ENCODE measurements around the gene TMPRSS2.

TMPRSS2 gene

DNA sequence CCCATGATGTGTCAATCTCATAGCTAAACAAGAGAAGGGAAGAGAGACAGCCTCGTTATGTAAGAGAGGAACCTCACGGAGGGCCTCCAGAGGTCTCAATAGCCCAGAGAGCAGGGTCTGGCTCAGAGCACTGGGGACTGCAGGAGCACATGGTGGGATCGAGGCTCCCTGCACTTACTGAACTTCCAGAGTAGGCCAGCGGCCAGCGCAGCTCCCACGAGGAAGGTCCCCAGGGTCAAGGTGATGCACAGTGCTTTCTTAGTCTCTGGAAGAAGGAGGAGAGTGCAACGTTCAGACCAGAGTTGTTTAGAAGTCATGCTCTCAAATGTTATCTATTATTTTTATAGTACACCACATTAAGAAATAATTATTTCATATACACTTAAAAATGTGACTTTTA lies 18.6 kb downstream of the TMPRSS2 start:
- no peak overlapping the region for H3K4ac ChIP-seq (ENCODE audit: low read depth, low read length)
- no peaks in the 10 kb centered on the region for H3K79me1 ChIP-seq (ENCODE audit: low read length)
- H3K4me1 ChIP-seq (ENCODE audit: control insufficient read depth in 1 of 2, insufficient read depth in 2 of 2, low read length in 2 of 2), result no peaks in the 10 kb centered on the region
- H3K9me3 ChIP-seq (ENCODE audit: insufficient read depth, low read depth, low read length), result no peaks in the 10 kb centered on the region
- no peak overlapping the region for H3K4me2 ChIP-seq (ENCODE audit: low read length)
- no peak overlapping the region for H3K4me3 ChIP-seq (ENCODE audit: low read depth, low read length)
- no peak overlapping the region for H4K8ac ChIP-seq (ENCODE audit: low read depth, low read length)
- H4K12ac ChIP-seq (ENCODE audit: low read depth, low read length), result no peak overlapping the region
- no peak overlapping the region for H3K27ac ChIP-seq (ENCODE audit: low read depth, low read length)
- no peaks in the 10 kb centered on the region for H3K79me2 ChIP-seq (ENCODE audit: control insufficient read depth, insufficient read depth, low read length, poor library complexity)
- no peak overlapping the region for H2BK120ac ChIP-seq (ENCODE audit: insufficient read depth, low read length, poor library complexity)
- no peak overlapping the region for H3K9ac ChIP-seq (ENCODE audit: low read length)
- H2BK5ac ChIP-seq (ENCODE audit: low read depth, low read length, poor library complexity), result no peak overlapping the region
- H2AFZ ChIP-seq (ENCODE audit: insufficient read depth, low read length, poor library complexity), result no peak overlapping the region
- H3K14ac ChIP-seq (ENCODE audit: low read length), result no peak overlapping the region
- DNase-seq, result no peak
- no peak overlapping the region for H3K23ac ChIP-seq (ENCODE audit: low read length)
- no peak overlapping the region for H2AK5ac ChIP-seq (ENCODE audit: low read length)
- no peaks in the 10 kb centered on the region for H3K27me3 ChIP-seq (ENCODE audit: insufficient read depth, low read length)
- no peak overlapping the region for H4K91ac ChIP-seq (ENCODE audit: low read depth, low read length)
- H3K18ac ChIP-seq (ENCODE audit: low read length), result no peak overlapping the region
- H3K36me3 ChIP-seq (ENCODE audit: control insufficient read depth in 1 of 2, insufficient read depth in 2 of 2, low read length in 2 of 2), result no peaks in the 10 kb centered on the region
- no peak overlapping the region for H2BK12ac ChIP-seq (ENCODE audit: low read length)
- WGBS (ENCODE audit: extremely low coverage, insufficient coverage, insufficient read length), result no CpG with 5 or more reads among the region's 7 CpGs

DNA sequence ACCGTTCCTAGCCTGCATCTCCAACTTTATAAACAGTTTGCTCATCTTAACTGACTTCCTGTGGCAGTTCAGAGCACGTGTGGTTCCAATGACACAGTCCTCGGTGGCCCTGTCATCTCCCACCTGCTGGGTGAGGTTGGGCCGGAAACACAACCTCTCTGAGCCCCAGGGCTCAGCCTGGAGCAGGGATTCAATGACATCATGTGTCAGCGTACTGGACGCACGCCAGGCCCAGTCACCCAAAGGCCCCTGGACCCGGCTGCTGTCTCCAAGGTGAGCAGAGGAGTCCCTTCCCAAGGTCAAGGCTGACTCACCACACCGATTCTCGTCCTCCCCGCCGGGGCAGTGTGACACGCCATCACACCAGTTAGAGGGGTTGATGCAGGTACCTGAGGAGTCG lies 19.9 kb downstream of the TMPRSS2 start:
- WGBS (ENCODE audit: extremely low coverage, insufficient coverage, insufficient read length), result no CpG with 5 or more reads among the region's 14 CpGs
- Histone ChIP-seq H3K79me1 (ENCODE audit: low read length) (no peaks in the 10 kb centered on the region), H3K27ac (ENCODE audit: low read depth, low read length) (no peak overlapping the region), H2BK12ac (ENCODE audit: low read length) (no peak overlapping the region), H3K9me3 (ENCODE audit: insufficient read depth, low read depth, low read length) (no peaks in the 10 kb centered on the region), H3K4me1 (ENCODE audit: control insufficient read depth in 1 of 2, insufficient read depth in 2 of 2, low read length in 2 of 2) (no peaks in the 10 kb centered on the region), H4K8ac (ENCODE audit: low read depth, low read length) (no peak overlapping the region), H3K18ac (ENCODE audit: low read length) (no peak overlapping the region), H2AFZ (ENCODE audit: insufficient read depth, low read length, poor library complexity) (no peak overlapping the region), H3K4me2 (ENCODE audit: low read length) (no peak overlapping the region), H3K14ac (ENCODE audit: low read length) (no peak overlapping the region), H3K27me3 (ENCODE audit: insufficient read depth, low read length) (no peaks in the 10 kb centered on the region), H4K12ac (ENCODE audit: low read depth, low read length) (no peak overlapping the region), H2AK5ac (ENCODE audit: low read length) (no peak overlapping the region), H4K91ac (ENCODE audit: low read depth, low read length) (no peak overlapping the region), H2BK5ac (ENCODE audit: low read depth, low read length, poor library complexity) (no peak overlapping the region), H3K23ac (ENCODE audit: low read length) (no peak overlapping the region), H2BK120ac (ENCODE audit: insufficient read depth, low read length, poor library complexity) (no peak overlapping the region), H3K9ac (ENCODE audit: low read length) (no peak overlapping the region), H3K79me2 (ENCODE audit: control insufficient read depth, insufficient read depth, low read length, poor library complexity) (no peaks in the 10 kb centered on the region), H3K4ac (ENCODE audit: low read depth, low read length) (no peak overlapping the region), H3K36me3 (ENCODE audit: control insufficient read depth in 1 of 2, insufficient read depth in 2 of 2, low read length in 2 of 2) (no peaks in the 10 kb centered on the region), H3K4me3 (ENCODE audit: low read depth, low read length) (no peak overlapping the region)
- DNase-seq, result peak; percentile 94

DNA sequence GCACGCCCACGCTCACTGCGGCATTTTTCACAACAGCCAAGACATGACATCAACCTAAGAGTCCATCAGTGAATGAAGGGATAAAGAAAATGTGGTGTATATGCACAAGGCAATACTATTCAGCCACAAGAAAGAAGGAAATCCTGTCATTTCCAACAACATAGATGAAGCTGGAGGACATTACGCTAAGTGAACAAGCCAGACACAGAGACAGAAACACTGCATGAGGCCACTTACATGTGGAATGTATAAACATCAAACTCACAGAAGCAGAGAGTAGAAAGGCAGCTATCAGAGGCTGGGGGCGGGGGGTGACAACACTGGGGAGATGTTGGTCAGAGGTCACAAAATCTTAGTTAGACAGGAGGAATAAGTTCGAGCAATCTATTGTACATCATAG lies 20.9 kb downstream of the TMPRSS2 start:
- Histone ChIP-seq H3K27ac (ENCODE audit: low read depth, low read length) (no peak overlapping the region), H2BK5ac (ENCODE audit: low read depth, low read length, poor library complexity) (no peak overlapping the region), H3K14ac (ENCODE audit: low read length) (no peak overlapping the region), H3K4me1 (ENCODE audit: control insufficient read depth in 1 of 2, insufficient read depth in 2 of 2, low read length in 2 of 2) (no peaks in the 10 kb centered on the region), H2AFZ (ENCODE audit: insufficient read depth, low read length, poor library complexity) (no peak overlapping the region), H3K4me2 (ENCODE audit: low read length) (no peak overlapping the region), H4K12ac (ENCODE audit: low read depth, low read length) (no peak overlapping the region), H2BK12ac (ENCODE audit: low read length) (no peak overlapping the region), H3K4me3 (ENCODE audit: low read depth, low read length) (no peak overlapping the region), H3K79me2 (ENCODE audit: control insufficient read depth, insufficient read depth, low read length, poor library complexity) (no peaks in the 10 kb centered on the region), H4K8ac (ENCODE audit: low read depth, low read length) (no peak overlapping the region), H2AK5ac (ENCODE audit: low read length) (no peak overlapping the region), H3K27me3 (ENCODE audit: insufficient read depth, low read length) (no peaks in the 10 kb centered on the region), H3K9ac (ENCODE audit: low read length) (no peak overlapping the region), H3K36me3 (ENCODE audit: control insufficient read depth in 1 of 2, insufficient read depth in 2 of 2, low read length in 2 of 2) (no peaks in the 10 kb centered on the region), H3K23ac (ENCODE audit: low read length) (no peak overlapping the region), H4K91ac (ENCODE audit: low read depth, low read length) (no peak overlapping the region), H3K9me3 (ENCODE audit: insufficient read depth, low read depth, low read length) (no peaks in the 10 kb centered on the region), H3K79me1 (ENCODE audit: low read length) (no peaks in the 10 kb centered on the region), H3K18ac (ENCODE audit: low read length) (no peak overlapping the region), H3K4ac (ENCODE audit: low read depth, low read length) (no peak overlapping the region), H2BK120ac (ENCODE audit: insufficient read depth, low read length, poor library complexity) (no peak overlapping the region)
- no CpG with 5 or more reads among the region's 6 CpGs for WGBS (ENCODE audit: extremely low coverage, insufficient coverage, insufficient read length)
- no peak for DNase-seq

DNA sequence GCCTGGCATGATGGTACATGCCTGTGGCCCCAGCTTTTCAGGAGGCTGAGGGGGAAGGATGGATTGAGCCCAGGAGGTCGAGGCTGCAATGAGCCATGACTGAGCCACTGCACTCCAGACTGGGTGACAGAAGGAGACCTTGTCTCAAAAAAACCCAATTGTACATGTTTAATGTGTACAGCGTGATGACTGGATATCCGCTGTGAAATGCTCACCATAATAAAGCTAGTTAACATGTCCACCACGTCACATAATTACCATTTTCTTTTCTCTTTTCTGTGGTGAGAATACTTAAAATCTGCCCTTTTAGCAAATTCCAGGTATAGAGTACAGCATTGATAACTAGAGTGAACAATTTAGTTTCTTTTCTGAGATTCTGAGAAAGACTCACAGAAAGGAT lies 24.0 kb downstream of the TMPRSS2 start:
- Histone ChIP-seq H2BK5ac (ENCODE audit: low read depth, low read length, poor library complexity) (no peak overlapping the region), H2AFZ (ENCODE audit: insufficient read depth, low read length, poor library complexity) (no peak overlapping the region), H3K18ac (ENCODE audit: low read length) (no peak overlapping the region), H2AK5ac (ENCODE audit: low read length) (no peak overlapping the region), H3K4ac (ENCODE audit: low read depth, low read length) (no peak overlapping the region), H4K91ac (ENCODE audit: low read depth, low read length) (no peak overlapping the region), H2BK120ac (ENCODE audit: insufficient read depth, low read length, poor library complexity) (no peak overlapping the region), H4K8ac (ENCODE audit: low read depth, low read length) (no peak overlapping the region), H3K4me2 (ENCODE audit: low read length) (no peak overlapping the region), H3K14ac (ENCODE audit: low read length) (no peak overlapping the region), H3K9me3 (ENCODE audit: insufficient read depth, low read depth, low read length) (no peaks in the 10 kb centered on the region), H3K36me3 (ENCODE audit: control insufficient read depth in 1 of 2, insufficient read depth in 2 of 2, low read length in 2 of 2) (no peaks in the 10 kb centered on the region), H3K79me1 (ENCODE audit: low read length) (no peaks in the 10 kb centered on the region), H3K9ac (ENCODE audit: low read length) (no peak overlapping the region), H3K23ac (ENCODE audit: low read length) (no peak overlapping the region), H3K27ac (ENCODE audit: low read depth, low read length) (no peak overlapping the region), H3K4me3 (ENCODE audit: low read depth, low read length) (no peak overlapping the region), H3K4me1 (ENCODE audit: control insufficient read depth in 1 of 2, insufficient read depth in 2 of 2, low read length in 2 of 2) (no peaks in the 10 kb centered on the region), H4K12ac (ENCODE audit: low read depth, low read length) (no peak overlapping the region), H3K79me2 (ENCODE audit: control insufficient read depth, insufficient read depth, low read length, poor library complexity) (no peaks in the 10 kb centered on the region), H2BK12ac (ENCODE audit: low read length) (no peak overlapping the region), H3K27me3 (ENCODE audit: insufficient read depth, low read length) (no peaks in the 10 kb centered on the region)
- WGBS (ENCODE audit: extremely low coverage, insufficient coverage, insufficient read length), result no CpG with 5 or more reads among the region's 4 CpGs
- DNase-seq, result no peak

Data from trophoblast cell (in vitro differentiated cells and primary cell).